Lung microvascular endothelial cell (primary cell): ENCODE measurements around the gene JPH4. TPM values are rescaled to one million over a fixed set of nuclear protein-coding genes. Genes with fewer than 3 reads are reported as not detected.
"Not testable (repeated sequence)": the region's sequence is repeated elsewhere in the genome, so short reads cannot be mapped to it uniquely, and the experiment has no call there.

Experiments
- DNase-seq, 2 donors: peaks; one replicate each; pipeline versions ENCODE4 v3.0.0 to v3.0.0-alpha.2; 2010; ENCODE audit warnings: low read depth in 2 of 2
- total RNA-seq: library from RNA; depleted of rRNA; stranded (reverse); fragments of >200 nt; gene quantifications from 2 replicates; pipeline ENCODE4 v1.2.1, GENCODE V29; 2014

JPH4 gene
- not detected in 2 replicates for total RNA-seq

DNA sequence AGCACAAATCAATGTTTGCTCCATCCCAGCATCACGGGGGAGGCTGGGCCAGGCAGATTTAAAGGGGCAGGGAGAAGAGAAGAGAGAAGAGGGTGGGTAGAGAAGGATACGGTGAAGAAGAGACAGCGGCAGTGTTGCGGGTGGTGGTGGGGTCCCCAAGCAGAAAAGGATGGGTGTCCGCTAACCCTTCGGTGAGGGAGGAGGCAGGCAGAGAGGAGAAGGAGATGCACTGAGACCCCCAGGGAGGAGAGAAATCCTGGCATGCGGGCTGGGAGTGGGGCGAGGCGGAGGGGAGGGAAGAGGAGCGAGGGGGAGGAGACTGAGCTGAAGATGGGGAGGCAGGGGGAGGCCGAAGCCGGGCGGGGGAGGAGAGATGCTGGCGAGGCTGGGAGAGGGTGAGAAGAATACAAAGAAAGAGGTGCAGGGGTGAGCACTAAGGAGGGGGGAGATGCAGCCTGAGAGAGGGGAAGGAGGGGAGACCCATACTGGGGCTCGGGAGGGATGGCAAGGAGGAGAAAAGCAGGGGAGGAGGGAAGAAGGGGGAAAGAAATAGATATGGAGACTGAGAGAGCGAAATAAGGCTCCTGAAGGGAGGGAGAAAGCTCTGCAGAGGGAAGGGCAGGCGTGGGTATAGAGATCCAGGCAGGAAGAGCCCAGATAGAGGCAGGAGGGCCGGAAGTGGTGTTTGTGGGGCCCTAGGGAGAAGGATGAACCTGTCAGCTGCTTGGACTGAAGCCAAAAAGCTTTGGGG lies at the start of gene JPH4:
Gene JPH4 (minus strand): TSS at position 231 of the 751 bp plus-strand sequence. CDS start 1,337 bp downstream, outside the sequence.
- DNase-seq, result no peak

GRCh38 chr14:23627961-23628360 lies 49.4 kb upstream of the JPH4 start:
- DNase-seq, result no peak

DNA sequence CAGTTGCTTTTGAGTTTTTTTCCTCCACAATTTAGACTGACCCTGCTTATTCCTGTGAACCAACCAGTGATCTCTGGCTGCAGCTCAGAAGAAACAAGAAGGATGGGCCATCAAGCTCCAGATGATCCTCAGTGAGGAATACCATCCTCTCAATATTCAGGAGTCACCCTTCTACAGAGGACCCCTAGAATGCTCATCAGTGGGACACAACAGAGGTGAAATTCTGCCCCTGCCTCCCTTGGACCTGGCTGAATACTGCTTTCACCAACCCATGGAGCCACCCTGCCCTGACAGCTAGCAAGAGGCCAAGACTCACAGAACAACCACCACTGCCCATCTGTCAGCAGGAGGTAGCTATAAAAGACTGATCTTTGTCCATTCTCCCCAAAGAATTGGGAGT lies 48.4 kb upstream of the JPH4 start:
- DNase-seq, result no peak

DNA sequence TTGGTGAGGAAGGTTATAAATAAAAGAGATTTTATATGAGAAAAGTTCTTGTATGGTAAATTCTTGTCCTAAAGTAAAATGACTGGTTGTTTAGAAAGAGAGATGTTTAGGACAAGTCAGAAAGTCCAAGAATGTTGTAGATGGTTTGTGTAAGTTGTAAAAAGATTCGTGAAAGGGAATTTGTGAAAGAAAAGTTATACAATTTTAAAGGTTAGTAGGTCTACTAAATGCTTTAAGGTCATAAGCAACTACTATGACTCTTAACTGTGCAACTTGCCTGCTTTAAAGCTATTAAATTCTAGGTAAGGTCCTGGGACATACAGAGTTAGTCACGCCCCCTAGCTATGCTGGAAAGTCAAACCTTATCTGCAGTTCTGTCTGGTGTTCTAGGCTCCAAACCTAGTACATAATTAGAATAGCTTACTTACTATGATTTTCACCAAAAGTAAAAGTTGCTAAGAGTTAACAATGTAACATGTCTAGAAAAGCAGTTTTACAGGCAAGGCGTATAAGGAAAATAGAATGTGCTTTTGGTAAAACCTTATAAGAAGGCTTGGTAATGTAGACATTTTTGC lies 46.3 kb upstream of the JPH4 start:
- no peak for DNase-seq

DNA sequence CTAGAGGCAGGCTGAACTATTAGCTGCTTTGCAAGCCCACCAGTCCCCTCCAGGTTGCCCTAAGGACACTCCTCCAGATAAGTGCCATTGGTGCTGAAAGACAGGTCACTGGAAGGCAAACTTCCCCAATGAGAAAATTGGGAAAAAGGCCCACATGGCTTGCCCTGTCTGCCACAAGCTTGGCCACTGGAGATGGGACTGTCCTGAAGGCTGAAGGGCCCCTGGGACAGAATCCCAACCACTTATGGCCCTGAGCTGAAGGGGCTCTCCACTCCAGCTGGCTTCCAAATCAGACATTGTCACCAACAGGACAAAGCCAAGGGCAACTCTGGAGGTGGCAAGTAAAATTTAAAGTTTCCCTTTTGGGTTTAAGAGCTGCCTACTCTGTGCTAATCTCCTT lies 45.4 kb upstream of the JPH4 start:
- DNase-seq, result no peak

GRCh38 chr14:23622990-23623389 lies 44.4 kb upstream of the JPH4 start:
- DNase-seq, result no peak

GRCh38 chr14:23621932-23622730 lies 43.5 kb upstream of the JPH4 start:
- no peak for DNase-seq

- no peak for DNase-seq
These were observed 42.8 kb upstream of the JPH4 start for GRCh38 chr14:23621204-23621931.

GRCh38 chr14:23620177-23620702 lies 41.6 kb upstream of the JPH4 start:
- DNase-seq, result no peak

DNA sequence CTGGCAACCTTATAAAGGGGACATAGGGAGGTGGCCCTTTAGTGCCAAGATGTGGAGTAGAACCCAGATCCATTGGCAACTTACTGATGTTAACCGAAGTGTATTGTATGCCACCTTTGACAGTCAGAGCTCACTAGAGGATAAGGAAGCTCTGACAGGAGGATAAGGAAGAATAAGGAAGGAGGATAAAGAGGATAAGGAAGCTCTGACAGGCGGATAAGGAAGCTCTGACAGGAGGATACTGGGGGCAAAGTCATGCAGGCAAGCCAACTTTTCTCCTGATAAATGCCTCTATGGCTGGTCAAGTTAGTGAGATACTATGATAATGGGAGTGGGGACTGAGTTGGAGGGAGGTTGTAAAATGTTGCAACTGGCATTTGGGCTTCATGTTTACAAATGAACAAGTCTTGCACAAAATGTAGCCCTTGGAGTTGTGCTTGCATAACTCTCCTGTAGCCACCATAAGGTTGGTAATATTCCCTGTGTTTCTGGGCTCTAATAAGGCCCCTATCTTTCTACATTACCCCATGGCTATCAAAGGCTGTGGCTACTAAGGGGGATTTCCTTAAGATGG lies 39.9 kb upstream of the JPH4 start:
- no peak for DNase-seq

DNA sequence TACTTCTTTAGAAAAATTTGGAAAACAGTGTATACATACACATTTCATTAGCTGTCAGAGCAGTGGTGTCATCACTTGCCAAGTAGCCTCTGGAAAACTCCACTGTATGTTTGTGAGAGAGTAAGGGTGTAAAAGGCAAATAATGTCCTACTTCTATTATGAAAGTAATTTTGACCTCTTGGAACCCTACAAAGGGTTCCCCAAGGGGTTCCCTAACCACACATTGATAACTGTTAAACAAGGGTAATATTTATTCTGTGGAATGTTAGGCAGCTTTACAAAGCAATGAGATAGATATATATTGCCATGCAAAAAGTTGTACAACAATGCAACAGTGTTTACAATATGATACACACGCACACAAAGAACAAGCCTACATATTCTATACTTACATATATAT lies 38.9 kb upstream of the JPH4 start:
- DNase-seq, result no peak

- no peak for DNase-seq
These were observed 37.3 kb upstream of the JPH4 start for GRCh38 chr14:23615856-23616255.

GRCh38 chr14:23614395-23614828 lies 35.8 kb upstream of the JPH4 start:
- no peak for DNase-seq

DNA sequence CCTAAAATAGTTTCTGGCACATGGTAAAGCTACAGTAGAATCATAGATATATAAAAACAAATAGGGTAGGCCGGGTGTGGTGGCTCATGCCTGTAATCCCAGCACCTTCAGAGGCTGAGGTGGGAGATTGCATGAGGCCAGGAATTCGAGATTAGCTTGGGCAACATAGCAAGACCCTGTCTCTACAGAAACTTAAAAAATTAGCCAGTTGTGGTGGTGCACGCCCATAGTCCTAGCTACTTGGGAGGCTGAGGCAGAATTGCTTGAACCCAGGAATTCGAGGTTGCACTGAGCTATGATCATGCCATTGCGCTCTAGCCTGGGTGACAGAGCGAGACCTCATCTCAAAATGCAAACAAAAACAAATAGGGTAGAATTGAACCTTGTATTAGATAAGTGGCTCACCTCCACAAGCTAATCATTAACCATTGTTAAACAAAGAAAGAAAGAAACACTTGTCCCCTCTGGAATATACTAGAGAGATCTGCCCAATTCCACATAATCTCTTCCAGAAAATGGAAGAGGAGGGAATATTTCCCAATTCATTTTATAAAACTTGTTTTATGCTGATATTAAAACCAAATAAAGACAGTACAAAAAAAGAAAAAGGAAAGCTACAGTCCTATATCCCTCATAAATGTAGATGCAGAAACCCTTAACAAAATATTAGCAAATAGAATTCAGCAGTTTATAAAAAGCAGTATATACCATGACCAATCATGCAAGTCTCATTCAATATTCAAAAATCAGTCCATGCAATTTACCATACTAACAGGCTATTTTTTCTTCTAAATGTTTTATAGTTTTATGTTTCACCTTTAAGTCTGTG lies 34.9 kb upstream of the JPH4 start:
- DNase-seq, result no peak

DNA sequence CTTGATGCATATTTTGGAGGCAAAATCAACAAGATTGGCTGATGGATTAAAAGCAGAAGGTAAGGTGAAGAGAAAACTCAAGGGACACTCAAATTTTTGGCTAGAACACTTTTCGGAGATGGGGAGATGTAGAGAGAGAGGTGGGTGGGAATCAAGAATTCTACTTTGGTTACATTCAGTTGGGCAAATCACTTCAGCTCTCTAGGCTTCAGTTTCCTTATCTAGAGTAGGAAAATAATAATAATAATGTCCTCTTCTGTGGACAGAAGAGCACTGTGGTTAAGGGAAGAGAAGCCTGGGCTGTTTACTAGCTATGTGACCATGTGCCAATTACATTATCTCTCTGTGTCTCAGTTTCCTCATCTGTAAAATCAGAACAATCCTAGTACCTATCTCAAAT lies 34.2 kb upstream of the JPH4 start:
- no peak for DNase-seq

- no peak for DNase-seq
These were observed 33.8 kb upstream of the JPH4 start for GRCh38 chr14:23612354-23612732.

DNA sequence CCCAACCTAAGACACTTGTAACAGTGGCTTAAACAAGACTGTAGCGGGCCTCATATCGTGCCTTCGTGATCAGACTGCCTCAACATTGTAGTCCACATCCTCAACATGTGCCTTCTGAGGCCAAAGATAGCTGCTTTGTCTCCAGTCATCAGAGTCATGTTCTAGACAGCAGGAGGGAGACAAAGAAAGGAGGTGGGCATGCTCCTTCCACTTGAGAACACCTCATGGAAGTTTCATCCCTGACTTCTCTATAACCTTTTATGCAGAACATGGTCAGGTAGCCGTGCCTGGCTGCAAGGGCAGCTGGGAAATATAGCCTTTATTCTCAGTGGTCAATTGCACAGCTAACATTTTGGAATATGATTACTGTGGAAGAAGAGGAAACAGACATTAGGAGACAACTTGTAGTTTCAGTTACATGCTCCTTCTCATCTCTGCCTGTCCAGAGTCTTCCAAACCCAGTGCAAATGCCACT lies 32.3 kb upstream of the JPH4 start:
- no peak for DNase-seq

- DNase-seq, result no peak
These were observed 31.7 kb upstream of the JPH4 start for GRCh38 chr14:23610090-23610814.

- DNase-seq, result not testable (repeated sequence)
These were observed 31.0 kb upstream of the JPH4 start for GRCh38 chr14:23609411-23610089.
